Activated T-cell treated with anti-CD3 and anti-CD28 coated beads, Interleukin-2, amount 50 U/mL, for 72 hours (primary cell): Measurements from ENCODE around the gene CNTNAP2. TPM values are rescaled to one million over a fixed set of nuclear protein-coding genes. Genes with fewer than 3 reads are reported as not detected.
"Not testable (repeated sequence)": the region's sequence is repeated elsewhere in the genome, so short reads cannot be mapped to it uniquely, and the experiment has no call there.

Experiments used
- ATAC-seq, 2 donors: fragments of 150-1000 bp; cut with Tn5 transposase; replicated peaks in 1 of 2; 2 replicates each; pipeline ENCODE4 v1.10.0; 2021; ENCODE audit warnings: moderate library complexity in 2 of 2, mild to moderate bottlenecking in 1 of 2
- DNase-seq, 2 donors: peaks; one replicate each; pipeline ENCODE4 v3.0.0; 2021 to 2022; ENCODE audit warnings: mixed read lengths in 1 of 2
- H3K27ac Mint-ChIP-seq: one replicate; pipeline ENCODE4 v1.8.0; 2022; ENCODE audit warnings: mild to moderate bottlenecking, moderate library complexity, mixed read lengths
- H3K27me3 Mint-ChIP-seq: one replicate; pipeline ENCODE4 v1.8.0; 2022; ENCODE audit warnings: low read depth, mixed read lengths
- H3K36me3 Mint-ChIP-seq, 2 donors: one replicate each; pipeline ENCODE4 v1.8.0; 2022; ENCODE audit warnings: mixed read lengths in 2 of 2, mild to moderate bottlenecking in 1 of 2; ENCODE audit not compliant: insufficient read depth in 2 of 2
- H3K4me1 Mint-ChIP-seq: one replicate; pipeline ENCODE4 v1.8.0; 2022; ENCODE audit warnings: low read depth, mixed read lengths
- H3K4me3 Mint-ChIP-seq, 2 donors: one replicate each; pipeline ENCODE4 v1.8.0; 2022; ENCODE audit warnings: mild to moderate bottlenecking in 2 of 2, mixed read lengths in 2 of 2, moderate library complexity in 2 of 2
- H3K9me3 Mint-ChIP-seq, 2 donors: one replicate each; pipeline ENCODE4 v1.8.0; 2022; ENCODE audit warnings: mixed read lengths in 2 of 2
- total RNA-seq, 2 donors: library from RNA; stranded (reverse); gene quantifications; one replicate each; pipeline ENCODE4 v1.2.3, GENCODE V29; 2022

The CNTNAP2 gene
- total RNA-seq, 2 donors from 2014 or later = not detected

- Mint-ChIP-seq H3K36me3 (peaks cover 2 to 6% of the 10 kb centered on the region in 2 donors), H3K4me1 (no peaks in the 10 kb centered on the region)
- no peak for ATAC-seq
Observed at GRCh38 chr7:147707926-147708325, 1591.3 kb downstream of the CNTNAP2 start.

GRCh38 chr7:147708871-147709270 is 1592.3 kb downstream of the CNTNAP2 start:
- H3K27ac Mint-ChIP-seq = no peak overlapping the region
- ATAC-seq = no peak
- H3K9me3 Mint-ChIP-seq = peaks cover 13 to 15% of the 10 kb centered on the region in 2 donors
- peaks cover 2 to 6% of the 10 kb centered on the region in 2 donors for H3K36me3 Mint-ChIP-seq
- no peak for DNase-seq
- no peaks in the 10 kb centered on the region for H3K4me1 Mint-ChIP-seq
- H3K4me3 Mint-ChIP-seq = no peak overlapping the region
- H3K27me3 Mint-ChIP-seq = no peaks in the 10 kb centered on the region

More at GRCh38 chr7:147707926-147708325, 1591.3 kb downstream of the CNTNAP2 start:
- DNase-seq = no peak
- no peak overlapping the region for H3K27ac Mint-ChIP-seq
- H3K27me3 Mint-ChIP-seq = no peaks in the 10 kb centered on the region
- H3K9me3 Mint-ChIP-seq = peaks cover 15 to 16% of the 10 kb centered on the region in 2 donors
- no peak overlapping the region for H3K4me3 Mint-ChIP-seq

GRCh38 chr7:147711447-147711846 is 1594.8 kb downstream of the CNTNAP2 start:
- DNase-seq = no peak
- Mint-ChIP-seq H3K27me3 (no peaks in the 10 kb centered on the region), H3K27ac (no peak overlapping the region)

GRCh38 chr7:147721962-147722830 is 1605.6 kb downstream of the CNTNAP2 start:
- H3K9me3 Mint-ChIP-seq = peaks cover 3% of the 10 kb centered on the region in 2 donors
- H3K27ac Mint-ChIP-seq = no peak overlapping the region
- no peaks in the 10 kb centered on the region for H3K4me1 Mint-ChIP-seq
- DNase-seq (no peak), ATAC-seq (no peak)
- H3K4me3 Mint-ChIP-seq = no peak overlapping the region
- H3K36me3 Mint-ChIP-seq = no peaks in the 10 kb centered on the region
- no peaks in the 10 kb centered on the region for H3K27me3 Mint-ChIP-seq

More at GRCh38 chr7:147711447-147711846, 1594.8 kb downstream of the CNTNAP2 start:
- peaks cover 2 to 4% of the 10 kb centered on the region in 2 donors for H3K36me3 Mint-ChIP-seq
- H3K9me3 Mint-ChIP-seq = peaks cover 11 to 13% of the 10 kb centered on the region in 2 donors
- no peaks in the 10 kb centered on the region for H3K4me1 Mint-ChIP-seq
- no peak overlapping the region for H3K4me3 Mint-ChIP-seq
- no peak for ATAC-seq

- Mint-ChIP-seq H3K27ac (no peak overlapping the region), H3K4me1 (no peaks in the 10 kb centered on the region), H3K4me3 (no peak overlapping the region), H3K36me3 (no peaks in the 10 kb centered on the region), H3K27me3 (no peaks in the 10 kb centered on the region), H3K9me3 (peaks cover 3 to 5% of the 10 kb centered on the region in 2 donors)
- DNase-seq (no peak), ATAC-seq (no peak)
Observed at GRCh38 chr7:147723536-147723935, 1606.9 kb downstream of the CNTNAP2 start.

GRCh38 chr7:147731311-147731710 is 1614.7 kb downstream of the CNTNAP2 start:
- Mint-ChIP-seq H3K27me3 (no peaks in the 10 kb centered on the region), H3K36me3 (no peaks in the 10 kb centered on the region), H3K4me1 (no peaks in the 10 kb centered on the region), H3K4me3 (no peak overlapping the region), H3K9me3 (peaks cover 2 to 15% of the 10 kb centered on the region in 2 donors), H3K27ac (no peak overlapping the region)
- no peak for ATAC-seq
- no peak for DNase-seq

GRCh38 chr7:147737559-147738214 is 1621.1 kb downstream of the CNTNAP2 start:
- not testable (repeated sequence) for H3K4me3 Mint-ChIP-seq, H3K36me3 Mint-ChIP-seq, H3K4me1 Mint-ChIP-seq, H3K27me3 Mint-ChIP-seq, H3K27ac Mint-ChIP-seq, ATAC-seq, DNase-seq
- peaks cover 5 to 15% of the 10 kb centered on the region in 2 donors for H3K9me3 Mint-ChIP-seq

- DNase-seq (no peak), ATAC-seq (no peak)
- Mint-ChIP-seq H3K4me1 (no peaks in the 10 kb centered on the region), H3K27me3 (no peaks in the 10 kb centered on the region), H3K27ac (no peak overlapping the region), H3K9me3 (peaks cover 6 to 15% of the 10 kb centered on the region in 2 donors), H3K36me3 (no peaks in the 10 kb centered on the region), H3K4me3 (no peak overlapping the region)
Observed at GRCh38 chr7:147742301-147742700, 1625.7 kb downstream of the CNTNAP2 start.

GRCh38 chr7:147756300-147756699 is 1639.7 kb downstream of the CNTNAP2 start:
- Mint-ChIP-seq H3K27ac (no peak overlapping the region), H3K4me1 (no peaks in the 10 kb centered on the region), H3K9me3 (no peaks in the 10 kb centered on the region), H3K36me3 (no peaks in the 10 kb centered on the region), H3K4me3 (no peak overlapping the region), H3K27me3 (no peaks in the 10 kb centered on the region)
- ATAC-seq (no peak), DNase-seq (no peak)

- Mint-ChIP-seq H3K4me1 (no peaks in the 10 kb centered on the region), H3K4me3 (no peak overlapping the region), H3K27ac (no peak overlapping the region), H3K36me3 (no peaks in the 10 kb centered on the region), H3K27me3 (no peaks in the 10 kb centered on the region), H3K9me3 (peaks cover 0 to 1% of the 10 kb centered on the region in 2 donors)
- ATAC-seq (no peak), DNase-seq (no peak)
Observed at GRCh38 chr7:147759327-147759943, 1642.8 kb downstream of the CNTNAP2 start.

- Mint-ChIP-seq H3K4me3 (no peak overlapping the region), H3K27me3 (no peaks in the 10 kb centered on the region), H3K36me3 (no peaks in the 10 kb centered on the region), H3K27ac (no peak overlapping the region), H3K4me1 (no peaks in the 10 kb centered on the region), H3K9me3 (peaks cover 0 to 1% of the 10 kb centered on the region in 2 donors)
- DNase-seq (no peak), ATAC-seq (no peak)
Observed at GRCh38 chr7:147765301-147765700, 1648.7 kb downstream of the CNTNAP2 start.

- H3K27me3 Mint-ChIP-seq = no peaks in the 10 kb centered on the region
- DNase-seq (no peak), ATAC-seq (no peak)
- H3K27ac Mint-ChIP-seq = no peak overlapping the region
- peaks cover 0 to 2% of the 10 kb centered on the region in 2 donors for H3K9me3 Mint-ChIP-seq
- H3K4me3 Mint-ChIP-seq = no peak overlapping the region
- no peaks in the 10 kb centered on the region for H3K36me3 Mint-ChIP-seq
- H3K4me1 Mint-ChIP-seq = no peaks in the 10 kb centered on the region
Observed at GRCh38 chr7:147771344-147771743, 1654.7 kb downstream of the CNTNAP2 start.

- DNase-seq (no peak), ATAC-seq (no peak)
- no peaks in the 10 kb centered on the region for H3K4me1 Mint-ChIP-seq
- H3K9me3 Mint-ChIP-seq = peaks cover 0 to 2% of the 10 kb centered on the region in 2 donors
- H3K4me3 Mint-ChIP-seq = no peak overlapping the region
- no peaks in the 10 kb centered on the region for H3K27me3 Mint-ChIP-seq
- no peak overlapping the region for H3K27ac Mint-ChIP-seq
- no peaks in the 10 kb centered on the region for H3K36me3 Mint-ChIP-seq
Observed at GRCh38 chr7:147774461-147774860, 1657.9 kb downstream of the CNTNAP2 start.
